NCI-H2029 (cell line): ENCODE results near the gene CHIA.

Experiments
- DNase-seq: peaks from one replicate; lab custom pipeline; 2025; lab: John Stamatoyannopoulos, UW

Gene CHIA

DNA sequence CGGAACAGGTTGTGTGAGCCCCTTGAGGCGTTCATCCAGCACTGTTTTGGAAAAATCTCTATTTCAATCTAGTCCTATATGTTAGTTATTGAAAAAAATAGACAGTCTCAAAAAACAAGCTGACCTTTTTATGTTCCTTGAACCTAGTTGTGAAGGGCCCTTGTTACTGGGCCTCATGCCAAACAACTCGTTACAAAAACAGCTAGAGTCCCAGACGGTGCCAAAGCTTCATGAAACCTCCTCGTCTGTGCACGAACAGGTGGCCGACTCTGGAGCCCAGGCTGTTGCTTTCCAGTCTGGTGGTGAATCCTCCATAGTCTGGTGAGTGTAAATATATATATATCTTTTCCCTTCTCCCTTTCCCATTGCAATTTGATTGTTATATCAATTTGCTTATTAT, at the start of gene CHIA:
Gene CHIA (plus strand): TSS at position 222 of the 400 bp plus-strand sequence. CDS start 19,617 bp downstream, outside the sequence.
- peak; percentile 92 for DNase-seq

DNA sequence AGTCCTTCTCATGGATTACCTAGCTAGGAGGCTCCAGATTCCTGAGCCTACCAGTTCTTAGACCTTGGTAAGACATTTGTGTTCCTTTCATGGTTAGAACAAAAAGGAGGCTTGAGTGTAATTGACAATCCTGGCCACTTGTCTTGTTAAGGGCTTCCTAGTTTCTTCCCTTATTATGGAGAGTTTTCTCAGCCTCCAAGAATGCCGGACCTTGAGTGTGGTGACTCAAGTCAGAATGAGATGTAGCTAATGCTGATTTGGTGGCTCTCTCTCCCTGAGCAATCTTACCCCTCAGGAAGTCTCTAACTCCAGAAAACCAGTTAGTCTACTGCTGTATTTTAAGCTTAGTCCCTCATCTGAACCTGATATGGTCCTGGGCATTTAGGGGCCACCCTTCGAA, 48.9 kb upstream of the CHIA start:
- no peak for DNase-seq

DNA sequence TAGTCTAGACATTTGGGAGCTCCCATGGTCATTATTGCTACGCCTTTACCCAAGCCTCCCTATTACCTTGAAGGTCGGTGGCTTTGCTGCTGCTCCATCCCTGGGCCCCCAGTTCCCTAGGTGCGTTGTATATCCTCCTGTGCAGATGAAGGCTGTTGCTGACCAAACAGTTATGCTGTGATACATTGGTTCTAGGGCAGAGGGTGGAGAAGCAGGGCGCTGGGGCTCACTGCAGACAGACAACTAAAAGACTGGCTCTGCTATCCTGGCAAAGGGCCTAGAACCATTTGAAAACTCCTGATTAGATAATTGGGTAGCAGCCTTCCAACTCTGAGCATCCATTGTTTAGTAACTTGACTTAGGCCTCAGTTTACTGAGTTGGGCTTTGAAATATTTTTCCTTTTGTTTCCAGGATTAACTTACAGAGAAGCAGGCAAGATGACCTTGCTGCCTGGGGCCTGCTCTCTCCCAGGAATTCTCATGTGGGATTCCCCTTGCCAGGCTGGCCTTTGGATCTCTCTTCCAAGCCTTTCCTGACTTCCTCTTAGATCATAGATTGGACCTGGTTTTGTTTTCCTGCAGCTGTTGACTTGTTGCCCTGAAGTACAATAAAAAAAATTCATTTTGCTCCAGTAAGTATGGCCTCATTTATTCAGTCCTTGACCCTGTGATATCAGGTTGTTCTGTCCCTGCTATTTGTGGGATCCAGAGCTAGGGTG, 47.7 kb upstream of the CHIA start:
- DNase-seq, result no peak

DNA sequence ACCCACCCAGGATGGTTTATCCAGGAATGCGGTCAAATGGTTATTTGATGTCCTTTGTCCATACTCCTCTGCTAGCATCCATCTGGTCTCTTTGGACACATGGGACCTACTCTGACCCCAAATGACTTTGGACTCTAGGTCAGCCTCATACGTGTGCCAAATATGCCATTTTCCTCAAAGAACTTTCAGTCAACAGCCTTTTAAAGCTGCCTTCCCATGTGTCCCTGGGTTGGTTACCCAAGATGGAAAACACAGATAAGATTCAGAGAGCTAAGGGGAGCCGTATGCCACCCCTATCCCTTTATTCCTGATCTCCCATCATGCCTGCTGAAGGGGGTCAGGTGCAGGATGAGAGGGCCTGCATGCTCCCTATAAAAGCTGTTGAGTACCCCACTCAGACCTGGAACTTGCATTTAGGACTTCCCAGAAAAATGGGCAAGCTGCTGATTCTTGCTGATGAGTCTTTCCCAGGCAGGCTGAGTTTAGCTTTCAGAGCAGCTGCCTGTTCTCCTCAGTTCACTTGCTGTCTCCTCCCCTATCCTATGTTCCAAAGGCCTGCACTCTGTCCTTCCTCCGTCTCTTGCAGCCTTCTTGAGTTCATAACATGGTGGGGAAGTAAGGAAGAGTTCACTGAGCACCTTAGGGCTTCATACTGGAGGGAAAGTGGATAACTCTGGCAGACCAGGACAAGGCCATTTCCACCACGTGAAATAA, 43.4 kb upstream of the CHIA start:
- DNase-seq, result no peak

DNA sequence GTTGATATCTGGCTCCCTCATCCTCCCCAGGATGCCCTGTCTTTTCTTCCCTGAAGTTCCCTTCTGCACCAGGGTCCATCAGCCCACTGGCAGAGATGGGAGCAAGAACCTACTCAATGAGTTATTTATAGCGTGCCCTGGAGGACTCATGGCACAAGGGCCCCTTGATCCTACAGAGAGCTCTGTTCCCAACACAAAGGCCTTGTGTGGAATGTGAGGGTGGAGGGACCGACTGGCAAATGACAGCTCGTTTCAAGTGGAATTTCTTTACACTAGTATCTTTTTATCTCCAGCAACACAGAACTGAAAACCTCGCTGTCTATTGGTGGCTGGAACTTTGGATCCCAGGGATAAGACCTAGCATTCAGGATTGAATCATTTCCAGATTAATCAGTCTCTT, 40.7 kb upstream of the CHIA start:
- no peak for DNase-seq

DNA sequence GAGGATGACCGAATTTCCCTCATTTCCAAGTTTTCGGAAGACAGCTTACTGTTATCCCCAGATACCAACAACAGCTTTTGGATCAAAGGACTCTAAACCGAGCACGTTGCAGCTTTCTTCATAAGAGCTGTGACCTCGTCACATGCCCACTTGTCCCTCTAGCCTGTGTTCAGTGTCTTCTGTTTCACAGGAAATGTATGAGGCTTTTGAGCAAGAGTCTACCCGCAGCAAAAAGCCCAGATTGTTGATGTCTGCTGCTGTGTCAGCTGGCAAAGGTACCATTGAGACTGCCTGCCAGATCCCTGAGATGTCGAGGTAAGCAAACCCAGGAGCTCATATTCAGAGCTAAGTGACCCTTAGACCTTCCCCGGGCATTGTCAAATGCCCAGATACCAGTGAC, 39.1 kb upstream of the CHIA start:
- no peak for DNase-seq

DNA sequence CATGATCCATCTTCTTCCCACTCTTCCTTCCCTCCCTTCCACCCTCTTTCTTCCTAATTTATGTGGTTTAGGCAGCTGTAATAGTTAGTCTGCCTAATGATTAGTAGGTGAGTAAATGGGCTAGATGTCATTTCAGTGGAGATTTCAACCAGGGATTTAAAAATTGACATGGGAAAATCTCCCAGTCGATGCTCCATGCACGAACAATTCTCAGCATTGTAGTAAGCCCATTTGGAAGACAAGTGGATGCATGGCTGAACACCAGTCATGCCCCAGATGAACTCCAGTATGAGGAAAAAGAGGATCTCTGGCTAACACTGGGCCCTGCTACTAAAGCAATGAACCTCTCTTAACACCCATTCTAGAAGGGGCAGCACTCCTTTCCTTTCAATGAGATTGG, 37.9 kb upstream of the CHIA start:
- DNase-seq, result no peak

DNA sequence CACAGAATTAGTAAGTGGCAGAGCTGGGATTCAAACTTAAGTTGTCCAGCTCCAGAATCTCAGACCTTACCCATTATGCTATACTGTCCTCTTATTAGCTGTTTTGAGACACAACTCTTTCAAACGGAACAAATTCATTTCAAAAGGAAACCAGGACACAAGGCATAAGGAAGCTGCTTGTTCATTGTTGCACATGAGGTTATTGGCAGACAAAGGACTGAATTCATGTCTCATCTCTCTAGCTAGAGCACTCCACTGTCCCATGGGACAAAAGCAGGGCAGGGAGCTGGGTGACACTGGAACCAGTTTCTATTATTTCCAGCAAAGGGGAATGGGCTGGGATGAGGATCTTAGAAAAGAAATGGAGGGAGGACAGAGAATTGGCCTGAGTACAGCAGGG, 36.8 kb upstream of the CHIA start:
- no peak for DNase-seq

DNA sequence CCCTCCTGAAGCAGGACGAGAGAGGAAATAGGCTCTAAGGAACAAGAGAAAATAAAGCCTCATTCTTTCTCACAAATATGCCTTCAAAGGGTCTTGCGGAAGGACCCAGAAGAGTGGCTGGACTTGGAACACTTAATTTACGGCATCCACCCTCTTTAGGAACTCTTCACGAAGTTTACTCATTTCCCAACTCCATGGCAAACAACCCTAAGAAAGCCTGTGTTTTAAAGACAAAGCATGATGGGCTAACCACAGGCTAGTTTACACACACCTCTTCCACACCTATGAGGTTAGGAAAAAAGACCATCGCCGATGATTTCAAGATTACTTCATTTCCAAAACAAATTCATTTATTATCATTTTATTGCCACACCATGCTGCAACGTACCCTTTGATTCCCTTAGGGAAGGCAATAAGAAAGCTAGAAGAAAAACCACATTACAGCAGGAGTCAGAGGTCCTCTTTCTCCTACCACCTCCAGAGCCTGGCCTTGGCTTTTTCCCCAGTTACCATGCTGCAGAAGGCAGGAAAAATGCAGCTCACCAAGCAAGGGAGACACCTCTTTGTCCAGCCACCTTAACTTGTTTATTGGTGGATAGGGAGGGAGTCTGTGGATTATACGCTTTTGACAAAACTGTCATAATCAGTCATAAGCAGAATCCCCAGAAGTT, 33.5 kb upstream of the CHIA start:
- no peak for DNase-seq

DNA sequence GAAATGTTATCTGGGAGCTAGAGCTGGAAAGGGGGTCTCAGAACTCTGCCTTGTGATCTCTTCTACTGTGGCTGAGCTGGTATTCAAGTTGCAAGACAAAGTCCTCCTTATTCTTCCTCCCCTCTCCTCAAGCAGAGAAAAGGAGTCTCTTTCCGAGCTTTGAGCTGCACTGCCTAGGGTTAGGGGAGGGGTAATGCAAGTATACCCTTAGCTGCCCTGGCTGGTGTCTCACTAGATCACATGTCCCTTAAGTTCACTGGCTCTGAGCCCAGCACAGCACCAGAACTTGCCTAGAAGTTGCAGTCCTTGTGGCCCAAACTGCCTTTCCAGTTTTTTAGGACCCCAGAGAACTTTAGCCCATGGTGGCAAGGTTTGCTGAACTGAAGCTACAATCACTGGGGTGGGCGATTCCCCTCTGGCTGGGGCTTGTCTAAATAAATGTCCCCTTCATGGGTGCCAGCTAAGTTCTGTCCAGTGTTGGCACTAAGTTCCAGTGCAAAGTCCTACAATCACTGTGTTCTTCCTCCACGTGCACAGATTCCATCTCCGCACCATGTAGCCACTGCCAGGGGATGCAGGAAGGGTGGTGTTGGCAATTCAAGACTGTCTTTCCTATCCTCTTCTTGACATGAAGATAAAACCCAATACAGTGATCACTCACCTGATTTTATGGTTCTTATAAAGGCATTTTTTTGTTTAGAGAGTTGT, 22.7 kb upstream of the CHIA start:
- no peak for DNase-seq

DNA sequence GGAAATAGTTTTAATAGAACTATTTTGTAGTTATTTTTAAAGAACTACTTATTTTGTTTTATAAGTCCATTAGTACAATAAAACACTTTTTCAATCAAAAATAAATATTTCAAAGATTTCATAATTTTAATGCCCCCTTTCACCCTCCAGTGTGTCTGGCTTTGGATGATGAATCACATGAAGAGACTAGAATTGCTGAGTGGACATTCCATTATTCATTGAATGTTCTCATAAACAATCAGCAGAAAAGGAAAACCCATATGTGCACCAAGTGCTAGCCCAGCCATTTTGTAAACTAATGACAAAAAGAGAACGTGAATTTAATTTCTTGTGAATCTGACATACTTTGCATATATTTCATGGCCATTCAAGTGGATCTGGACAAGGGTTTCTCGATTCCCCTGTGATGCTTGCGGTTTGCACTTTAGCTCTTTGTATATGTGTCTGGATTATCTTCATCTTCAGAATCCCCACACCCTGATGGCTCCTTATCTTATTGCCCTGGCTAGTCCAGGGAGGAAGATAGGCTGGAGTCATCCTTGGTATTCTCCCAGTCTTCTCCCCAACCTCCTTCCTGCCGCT, 20.7 kb upstream of the CHIA start:
- DNase-seq, result no peak

DNA sequence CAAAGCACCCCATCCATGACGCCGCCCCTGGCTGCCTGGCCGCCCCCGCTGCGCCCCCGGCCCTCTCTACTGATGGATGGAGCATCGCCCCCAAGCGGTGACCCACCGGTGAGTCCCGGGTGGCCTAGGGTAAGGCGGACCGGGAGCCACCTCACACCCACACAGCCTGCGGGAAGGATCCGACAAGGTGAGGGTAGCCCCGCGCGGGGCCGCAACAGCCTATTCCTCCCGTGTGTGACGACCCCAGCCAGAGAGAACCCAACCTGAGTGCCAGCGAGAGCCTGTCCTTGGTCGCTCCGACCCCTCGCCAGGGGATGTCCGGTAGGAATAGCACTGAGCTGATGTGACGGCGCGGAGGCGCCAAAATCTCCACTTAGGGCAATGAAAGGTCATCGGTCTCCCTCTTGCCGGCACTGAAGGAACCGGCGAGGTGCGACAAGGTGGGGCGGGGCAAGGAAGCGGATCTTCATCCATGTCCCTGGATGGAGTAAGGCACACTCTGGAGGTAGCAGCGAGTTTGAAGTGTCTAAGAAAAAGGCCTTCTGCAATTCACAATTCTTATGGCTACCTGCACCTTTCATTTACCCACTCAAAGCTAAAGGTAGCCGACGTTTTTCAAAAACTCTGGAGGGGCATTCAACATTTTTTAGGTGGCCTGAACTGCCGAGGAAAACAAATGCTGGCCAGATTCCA, 19.7 kb upstream of the CHIA start:
- DNase-seq, result no peak

DNA sequence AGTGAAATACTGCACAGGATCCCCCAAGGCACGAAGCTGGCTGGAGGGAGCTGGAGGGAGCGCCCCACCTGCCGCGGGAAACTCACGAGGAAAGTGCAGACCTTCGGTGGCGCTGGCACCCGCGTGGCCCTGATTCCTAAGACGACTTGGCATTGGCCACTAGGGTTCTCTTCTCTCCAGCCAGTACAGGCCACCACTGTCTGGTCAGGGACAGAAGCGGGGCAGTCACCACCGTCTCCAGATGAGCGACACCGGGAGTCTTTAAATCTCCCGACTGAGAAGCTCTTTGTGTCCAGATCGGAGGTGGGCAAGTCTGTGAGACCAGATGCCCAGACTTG, 19.2 kb upstream of the CHIA start:
- no peak for DNase-seq

DNA sequence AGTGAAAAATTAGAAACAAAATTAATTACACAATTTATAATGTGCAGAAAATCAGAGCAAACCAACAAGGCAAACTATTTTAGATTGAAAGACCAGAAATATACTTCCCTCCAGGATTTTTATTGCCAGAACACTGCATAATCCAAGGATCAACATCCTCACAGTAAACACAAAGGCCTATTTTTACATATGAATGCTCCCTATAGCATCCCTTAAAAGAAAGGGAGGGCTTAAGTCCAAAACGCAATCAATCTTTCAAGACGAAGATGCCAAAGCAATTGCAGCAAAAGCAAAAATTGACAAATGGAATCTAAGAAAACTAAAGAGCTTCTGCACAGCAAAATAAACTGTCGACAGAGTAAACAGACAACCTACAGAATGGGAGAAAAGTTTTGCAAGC, 18.6 kb upstream of the CHIA start:
- DNase-seq, result no peak

DNA sequence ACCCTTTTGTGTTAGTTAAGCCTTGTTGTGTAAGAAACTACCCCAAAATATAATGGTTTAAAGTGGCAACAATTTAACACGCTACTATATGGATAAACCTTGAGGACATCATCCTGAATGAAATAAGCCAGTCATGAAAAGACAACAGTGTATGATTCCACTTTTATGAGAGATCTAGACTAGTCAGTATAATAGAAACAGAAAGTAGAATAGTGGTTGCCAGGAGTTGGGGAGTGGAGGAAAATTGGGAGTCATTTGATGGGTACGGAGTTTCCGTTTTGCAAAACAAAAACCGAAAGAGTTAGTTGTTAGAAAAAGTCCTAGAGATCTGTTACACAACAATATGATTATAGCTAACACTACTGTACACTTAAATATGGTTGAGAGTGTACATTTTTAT, 16.0 kb upstream of the CHIA start:
- no peak for DNase-seq

DNA sequence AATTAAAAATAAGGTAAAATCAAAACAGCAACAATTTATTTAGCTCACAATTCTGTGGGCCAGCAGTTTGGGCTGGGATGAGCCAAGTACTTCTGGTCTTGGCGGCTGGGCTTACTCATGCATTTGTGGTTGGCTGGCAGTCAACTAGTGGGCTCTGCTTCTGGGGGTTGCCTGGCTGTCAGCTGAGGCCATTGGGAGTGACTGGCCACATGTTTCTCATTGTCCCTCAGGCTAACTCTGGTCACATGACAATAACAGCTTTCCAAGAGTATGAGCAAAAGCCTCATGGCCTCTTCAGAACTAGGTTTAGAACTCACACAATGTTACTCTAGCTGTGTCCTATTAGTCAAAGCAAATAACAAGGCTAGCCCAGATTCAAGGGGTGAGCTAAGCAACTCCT, 15.6 kb upstream of the CHIA start:
- peak; percentile 15 for DNase-seq

DNA sequence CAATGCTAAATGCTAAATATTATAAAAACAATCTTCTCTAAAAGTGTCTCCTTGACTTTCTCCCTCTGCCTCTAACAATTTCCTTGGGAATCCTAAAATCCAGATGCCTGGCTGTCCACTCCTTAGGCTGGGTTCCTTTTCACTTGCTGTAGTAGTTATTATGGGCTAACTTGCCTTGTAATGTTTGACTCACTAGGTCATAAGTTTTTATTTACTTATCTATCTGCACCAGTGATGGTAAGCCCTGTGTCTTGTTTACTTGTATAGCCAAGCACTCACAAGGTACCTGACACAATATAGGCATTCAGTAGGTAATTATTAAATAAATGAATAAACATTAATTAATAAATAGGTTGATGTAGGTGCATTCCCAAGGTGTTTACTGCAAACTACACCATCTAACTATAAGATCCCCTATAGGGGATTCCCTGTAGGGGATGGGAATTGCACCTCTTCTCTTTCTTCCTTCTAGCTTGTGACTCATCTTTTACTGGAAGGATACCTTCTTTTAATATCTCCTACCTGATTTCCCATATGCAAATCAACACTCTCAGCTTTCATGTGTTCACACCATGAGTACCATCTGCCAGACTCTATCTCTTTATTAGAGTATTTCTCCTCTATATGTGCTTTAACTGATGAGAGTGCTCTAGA, 14.7 kb upstream of the CHIA start:
- DNase-seq, result no peak

DNA sequence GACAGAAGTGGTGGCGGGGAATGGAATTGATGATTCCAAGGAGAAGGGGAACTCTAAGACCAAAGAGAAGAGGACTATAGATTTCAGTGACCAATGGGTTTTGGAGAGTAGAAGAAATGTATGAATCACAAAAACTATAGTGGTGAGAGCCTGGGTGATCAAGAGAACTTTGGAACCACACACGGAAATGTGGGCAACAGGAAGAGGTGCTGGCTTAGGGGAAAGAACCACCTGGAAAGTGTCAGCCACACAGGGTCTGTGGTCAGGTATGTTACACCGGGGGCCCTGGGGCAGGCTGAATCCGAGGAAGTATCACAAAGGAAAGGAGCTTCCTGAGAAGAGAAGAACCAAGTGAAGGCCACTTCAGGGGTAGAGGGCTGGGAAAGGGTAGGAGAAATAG, 11.5 kb upstream of the CHIA start:
- DNase-seq, result no peak

DNA sequence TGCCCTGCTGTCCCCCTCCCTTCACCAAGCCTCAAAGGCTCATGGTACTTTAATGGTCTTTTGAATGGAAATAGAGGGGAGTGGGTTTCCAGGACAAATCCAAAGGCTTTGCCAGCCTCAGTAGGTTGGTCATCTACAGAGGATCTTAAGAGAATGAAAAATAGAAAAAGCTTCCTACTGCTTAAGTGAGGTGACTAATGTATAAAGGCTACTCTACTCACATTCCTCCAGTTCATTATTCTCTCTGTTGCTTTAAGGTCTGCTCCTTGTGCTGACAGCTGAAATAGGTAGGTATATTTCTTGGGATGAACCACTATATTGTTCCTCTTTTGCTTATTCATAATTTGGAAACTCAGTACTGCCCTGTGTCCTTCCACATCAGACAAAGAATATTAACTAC, 10.4 kb upstream of the CHIA start:
- no peak for DNase-seq

DNA sequence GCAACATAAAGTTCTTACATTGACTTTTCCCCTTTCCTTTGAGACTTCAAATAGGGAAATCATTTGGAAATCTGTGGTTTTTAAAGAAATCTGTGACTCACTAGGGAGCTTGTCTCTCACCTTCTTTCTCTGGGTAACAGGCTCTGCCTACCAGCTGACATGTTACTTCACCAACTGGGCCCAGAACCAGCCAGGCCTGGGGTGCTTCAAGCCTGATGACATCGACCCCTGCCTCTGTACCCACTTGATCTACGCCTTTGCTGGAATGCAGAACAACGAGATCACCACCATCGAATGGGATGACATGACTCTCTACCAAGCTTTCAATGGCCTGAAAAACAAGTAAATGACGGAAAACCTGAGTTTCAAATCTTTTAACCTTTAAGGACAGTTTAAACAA, 9.2 kb upstream of the CHIA start:
- DNase-seq, result no peak

DNA sequence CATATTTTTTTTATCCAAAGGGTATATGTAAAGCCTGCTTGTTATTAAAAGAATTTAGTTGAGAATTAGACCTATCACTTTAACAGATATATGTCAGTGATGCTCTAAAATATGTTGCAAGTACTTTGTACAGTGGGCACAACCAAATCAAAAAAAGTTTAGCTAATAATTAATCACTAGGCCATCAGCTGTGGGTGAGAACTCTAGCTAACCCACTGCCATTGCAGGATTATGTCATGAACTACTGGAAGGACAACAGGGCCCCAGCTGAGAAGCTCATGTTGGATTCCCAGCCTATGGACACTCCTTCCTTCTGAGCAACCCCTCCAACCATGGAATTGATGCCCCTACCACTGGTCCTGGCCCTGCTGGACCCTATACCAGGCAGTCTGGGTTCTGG, 6.8 kb upstream of the CHIA start:
- DNase-seq, result no peak
